GM18505 (cell line): Measurements from ENCODE around the gene MPPED2.

Source experiments
- ATAC-seq: cut with Tn5 transposase; IDR thresholded peaks from one replicate; pipeline ENCODE4 v1.9.1; 2021; ENCODE audit not compliant: unreplicated experiment
- POLR2A ChIP-seq: IDR thresholded peaks from 4 replicates; pipeline ENCODE4 v1.6.1; 2011; ENCODE audit warnings: borderline replicate concordance; ENCODE audit not compliant: insufficient read depth, insufficient read length; ENCODE audit errors: extremely low read depth

MPPED2 gene

DNA sequence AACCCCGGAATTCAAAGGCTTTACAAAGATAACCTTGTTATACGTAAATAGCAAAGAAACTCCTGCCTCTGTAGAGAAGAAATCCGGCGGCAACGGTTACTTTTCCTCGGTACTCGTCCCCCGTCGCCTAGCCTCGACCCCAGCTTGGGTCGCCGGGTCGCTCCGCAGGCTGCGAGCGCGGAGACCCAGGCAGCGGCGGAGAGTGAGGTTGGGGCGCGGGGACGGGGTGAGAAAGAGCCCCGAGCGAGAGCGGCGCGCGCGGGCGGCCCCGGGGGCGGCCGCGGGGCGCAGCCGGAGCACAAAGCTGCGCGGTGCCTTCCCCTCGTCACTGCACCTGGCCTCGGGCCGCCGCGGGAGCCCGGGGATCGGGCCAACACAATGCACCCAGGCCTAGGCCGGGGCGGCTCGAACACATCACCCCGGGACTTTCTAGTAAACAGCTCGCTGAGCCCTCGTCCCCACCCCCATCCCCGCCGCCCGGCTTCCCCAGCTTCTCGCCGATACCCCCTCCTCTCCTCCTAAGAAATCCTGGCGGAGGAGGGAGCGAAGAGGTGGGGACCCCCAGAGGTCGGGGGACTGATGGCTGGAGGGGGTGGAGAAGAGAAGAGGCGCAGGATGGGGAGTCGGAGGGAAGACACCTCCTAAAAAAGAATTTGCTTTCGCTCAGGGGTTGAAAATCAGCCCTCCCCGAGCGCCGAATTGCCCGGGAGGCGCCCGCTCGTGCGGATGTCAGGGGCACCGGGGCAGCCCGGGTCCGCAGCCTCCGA is 845 bp downstream of the MPPED2 start:
- TF ChIP-seq POLR2A = no peak
- no peak for ATAC-seq

DNA sequence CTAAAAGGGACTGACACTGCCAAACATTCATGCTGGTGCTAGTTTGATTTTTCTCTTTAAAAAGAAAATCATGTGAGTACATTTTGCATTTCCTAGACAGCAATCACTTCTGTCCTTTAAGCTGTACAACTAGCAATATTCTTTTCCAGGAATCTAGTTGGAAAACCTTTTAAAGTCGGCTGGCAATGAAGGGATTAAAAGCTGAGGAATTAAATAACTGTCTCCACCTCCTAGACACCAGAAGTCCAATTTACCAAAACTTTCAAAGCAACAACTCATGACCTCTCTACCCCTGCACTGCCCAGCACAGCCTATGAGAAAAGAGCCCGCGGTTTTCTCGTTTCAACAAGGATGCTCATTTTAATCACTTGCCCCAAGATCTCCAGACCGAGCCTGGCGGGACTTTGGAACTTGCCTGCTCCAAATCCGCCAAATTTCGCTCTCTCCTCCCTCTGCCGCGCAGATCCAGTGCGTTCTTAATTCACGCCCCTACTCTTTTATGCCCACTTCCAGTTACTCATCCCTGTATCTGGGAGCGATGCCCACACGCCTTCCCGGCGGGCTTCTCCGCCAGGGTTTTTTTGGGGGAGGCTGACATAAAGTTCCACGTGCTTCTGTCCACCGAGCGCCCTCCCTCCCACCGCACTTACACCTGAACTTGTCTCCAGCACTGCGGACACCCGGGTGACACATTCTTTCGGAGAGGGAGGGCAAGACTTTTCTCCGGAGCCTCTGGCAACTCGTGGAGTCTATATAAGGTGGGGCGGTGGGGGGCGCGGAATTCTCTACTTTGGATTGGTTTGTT is 2.5 kb downstream of the MPPED2 start:
- no peak for TF ChIP-seq POLR2A
- no peak for ATAC-seq

DNA sequence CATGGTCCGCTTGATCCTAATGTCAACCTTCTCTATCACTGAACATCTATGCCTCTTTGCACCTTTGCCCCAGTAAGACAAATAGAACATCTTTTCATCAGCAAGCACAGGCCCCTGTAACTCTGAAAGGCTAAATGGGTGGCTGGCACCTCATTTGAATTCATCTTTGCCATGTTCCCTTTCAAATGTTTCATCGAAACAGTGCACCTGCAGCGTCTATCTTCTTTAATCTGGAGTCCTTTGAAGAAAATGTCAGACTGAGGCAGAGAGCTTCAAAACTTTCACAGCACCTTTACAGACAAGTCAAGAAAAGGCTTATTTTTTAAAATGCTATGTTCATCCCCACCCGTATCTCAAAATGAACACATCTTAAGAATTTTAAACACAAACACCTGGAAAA is 3.4 kb downstream of the MPPED2 start:
- ATAC-seq = no peak

DNA sequence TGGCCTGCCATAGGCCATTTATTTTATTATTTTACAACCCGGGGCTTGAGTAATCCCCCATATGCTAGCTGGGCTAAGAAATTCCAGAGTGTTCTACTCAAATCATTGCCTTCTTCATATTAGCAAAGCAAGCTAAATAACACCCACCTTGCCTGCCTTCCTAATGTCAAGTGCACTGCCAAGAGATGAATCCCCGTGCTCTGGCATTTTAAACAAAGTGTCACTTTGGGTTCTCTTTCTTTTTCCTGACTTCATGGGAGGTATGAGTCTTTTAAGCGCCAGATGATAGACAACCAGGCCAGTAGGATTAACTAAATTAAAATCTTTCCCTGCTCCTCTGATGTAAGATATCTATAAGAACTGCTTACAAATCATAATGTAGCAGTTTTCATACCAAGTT is 4.5 kb downstream of the MPPED2 start:
- no peak for TF ChIP-seq POLR2A
- ATAC-seq = no peak

More for the DNA sequence above, 3.4 kb downstream of the MPPED2 start:
- no peak for TF ChIP-seq POLR2A

DNA sequence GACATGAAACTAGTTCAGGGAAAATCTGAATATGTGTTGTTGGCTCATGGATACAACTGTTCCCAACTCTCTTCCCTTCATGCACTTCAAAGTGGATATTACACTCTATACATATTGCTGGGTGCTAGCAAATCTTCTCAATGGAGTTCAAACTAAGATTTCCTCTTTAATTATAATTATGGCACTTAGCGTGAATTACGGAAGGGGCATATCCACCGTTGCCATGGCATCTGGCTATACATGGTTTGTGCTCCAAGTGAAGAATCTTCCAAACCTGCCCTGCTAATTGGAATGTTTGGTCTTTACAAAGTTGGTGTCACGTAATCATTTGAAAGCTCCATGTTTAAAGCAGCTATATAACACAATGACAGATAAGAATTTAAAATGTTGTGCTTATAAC is 5.6 kb downstream of the MPPED2 start:
- ATAC-seq = no peak
- TF ChIP-seq POLR2A = no peak

DNA sequence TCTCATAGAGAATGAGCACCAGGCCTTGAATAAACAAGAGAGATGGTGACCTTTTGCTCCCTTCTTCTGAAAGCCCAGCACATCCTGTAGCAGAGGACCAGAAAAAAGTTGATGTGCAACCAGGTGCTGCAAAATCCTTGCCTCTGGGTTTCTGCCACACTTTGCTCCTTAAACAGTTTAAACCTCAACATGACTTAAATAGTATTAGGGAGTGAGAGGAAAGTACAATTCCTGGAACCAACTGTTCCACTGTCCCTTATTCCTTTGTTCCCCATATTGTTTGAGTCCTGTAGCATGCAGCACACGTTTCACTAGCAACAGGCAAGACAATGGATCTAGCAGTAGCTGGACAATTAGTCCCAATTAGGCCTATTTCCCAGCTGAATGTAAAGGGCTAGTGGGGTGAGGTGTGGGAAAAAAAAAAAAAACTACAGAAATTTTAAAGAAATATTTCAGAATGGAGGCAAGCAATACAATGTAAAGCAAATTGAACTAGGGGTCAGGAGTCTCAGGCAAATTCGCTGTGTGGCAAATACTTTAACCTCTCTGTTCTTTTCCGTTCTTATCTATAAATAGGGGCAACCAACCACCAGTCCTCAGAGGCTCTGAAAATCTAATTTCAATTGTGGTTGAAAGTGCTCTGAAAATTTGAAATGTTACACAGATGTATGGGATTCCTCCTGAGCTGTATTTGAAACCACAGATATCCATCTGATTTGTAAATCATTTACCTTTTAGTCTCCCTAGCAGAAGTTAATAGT is 6.6 kb downstream of the MPPED2 start:
- TF ChIP-seq POLR2A = no peak
- ATAC-seq = no peak

DNA sequence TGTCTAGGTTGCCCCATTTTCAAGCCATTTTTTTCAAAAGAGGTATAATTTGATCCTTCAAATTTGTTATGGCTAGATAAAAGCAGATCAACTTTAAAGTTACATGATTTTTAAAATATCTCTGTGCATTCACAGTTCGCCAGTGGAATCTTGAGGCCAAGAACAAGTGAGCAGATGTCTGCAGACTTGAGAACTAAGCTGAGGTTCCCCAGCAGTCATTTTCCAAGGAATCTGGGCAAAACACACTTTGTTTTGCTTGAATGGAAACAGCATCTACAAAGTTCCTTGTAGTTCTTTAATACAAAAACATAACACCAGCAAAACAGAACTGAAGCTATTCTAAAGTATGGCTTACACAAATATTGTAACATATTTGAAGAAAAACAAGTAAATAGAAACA is 7.7 kb downstream of the MPPED2 start:
- no peak for ATAC-seq

DNA sequence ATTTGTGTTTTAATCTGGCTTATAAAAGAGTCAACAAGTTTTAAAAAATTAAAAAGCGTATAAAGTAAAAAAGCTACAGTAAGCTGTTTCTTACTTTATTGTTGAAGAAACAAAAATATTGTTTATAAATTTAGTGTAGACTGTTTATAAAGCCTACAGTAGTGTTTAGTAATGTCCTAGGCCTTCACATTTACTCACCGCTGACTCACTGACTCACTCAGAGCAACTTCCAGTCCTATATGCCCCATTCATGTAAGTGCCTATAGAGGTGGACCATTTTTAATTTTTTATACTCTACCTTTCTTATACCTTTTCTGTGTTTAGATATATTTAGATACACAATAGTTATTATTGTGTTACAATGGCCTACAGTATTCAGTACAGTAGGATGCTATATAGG is 12.2 kb downstream of the MPPED2 start:
- no peak for ATAC-seq
- TF ChIP-seq POLR2A = no peak

More for the DNA sequence above, 7.7 kb downstream of the MPPED2 start:
- no peak for TF ChIP-seq POLR2A

DNA sequence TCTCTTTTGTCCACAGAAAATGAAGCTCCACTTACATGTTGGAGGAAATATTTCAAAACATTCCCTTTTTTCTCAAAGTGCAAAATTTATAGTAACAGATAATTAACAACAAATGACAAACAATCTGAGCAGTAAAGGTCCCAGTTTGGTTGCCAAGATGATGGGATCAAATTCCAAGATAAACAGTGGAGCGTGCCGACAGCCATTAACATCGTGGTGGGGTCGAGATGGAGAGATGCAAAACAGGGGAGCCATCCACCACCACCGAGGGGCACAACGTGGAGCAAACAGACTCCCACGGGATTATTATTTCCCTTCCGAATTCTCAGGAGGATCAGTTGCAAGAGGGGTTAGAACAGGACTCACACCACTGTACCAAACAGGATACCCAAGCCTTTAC is 17.2 kb downstream of the MPPED2 start:
- ATAC-seq = no peak
- no peak for TF ChIP-seq POLR2A

DNA sequence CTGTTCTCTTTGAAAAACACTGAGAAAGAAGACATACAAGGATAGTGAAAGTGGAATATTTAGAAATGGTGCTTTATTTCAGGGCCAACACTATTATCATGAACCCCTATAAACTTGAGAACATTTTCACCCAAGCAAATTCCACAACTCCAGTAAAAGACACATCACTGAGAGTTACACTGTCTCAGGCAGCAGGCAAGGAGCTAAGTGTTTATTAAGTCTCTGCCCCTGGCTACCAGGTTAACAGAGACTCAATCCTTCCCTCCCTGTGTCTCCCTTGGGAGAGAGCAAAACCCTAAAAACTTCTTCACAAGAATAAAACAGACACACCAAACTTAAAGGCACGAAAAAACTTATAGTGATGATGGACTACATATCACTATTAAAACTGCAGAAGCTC is 18.5 kb downstream of the MPPED2 start:
- TF ChIP-seq POLR2A = no peak
- ATAC-seq = no peak

DNA sequence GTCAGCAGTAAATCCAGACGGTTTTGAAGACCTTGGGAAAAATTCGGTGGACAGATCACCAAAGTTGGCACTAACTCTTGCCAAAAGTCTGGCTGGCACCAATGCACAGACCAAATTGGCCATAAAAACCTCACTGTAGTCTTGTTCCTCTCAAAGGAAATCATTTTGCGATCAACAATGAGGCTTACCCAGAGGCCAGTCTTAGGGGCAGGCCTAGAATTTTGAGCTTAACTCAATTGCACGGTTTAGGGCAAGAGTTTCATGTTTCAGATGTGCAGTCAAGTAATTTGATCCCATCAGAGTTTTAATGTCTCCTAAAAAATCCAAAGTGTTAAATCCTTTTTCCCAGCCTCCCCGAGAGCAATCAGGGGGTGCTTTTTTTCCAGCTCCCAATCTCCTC is 19.0 kb downstream of the MPPED2 start:
- ATAC-seq = no peak
- TF ChIP-seq POLR2A = no peak

DNA sequence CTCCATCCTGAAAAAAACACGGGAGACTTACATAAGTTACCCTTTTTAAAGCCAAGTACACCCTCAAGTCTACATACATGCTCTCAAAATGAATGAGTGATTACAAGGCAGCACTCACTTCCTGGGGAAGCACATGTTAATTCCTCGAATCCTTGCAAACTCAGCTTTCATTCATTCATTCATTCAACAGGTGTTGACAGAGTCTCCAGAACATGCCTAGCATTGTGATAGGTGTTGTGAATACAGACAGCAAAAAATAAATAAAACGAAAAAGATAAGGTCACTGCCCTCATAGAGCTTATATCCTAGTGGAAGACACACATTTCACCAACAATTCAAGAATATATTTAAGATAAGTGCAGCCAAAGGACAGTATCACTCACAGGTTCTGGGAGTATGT is 19.7 kb downstream of the MPPED2 start:
- TF ChIP-seq POLR2A = no peak
- no peak for ATAC-seq

DNA sequence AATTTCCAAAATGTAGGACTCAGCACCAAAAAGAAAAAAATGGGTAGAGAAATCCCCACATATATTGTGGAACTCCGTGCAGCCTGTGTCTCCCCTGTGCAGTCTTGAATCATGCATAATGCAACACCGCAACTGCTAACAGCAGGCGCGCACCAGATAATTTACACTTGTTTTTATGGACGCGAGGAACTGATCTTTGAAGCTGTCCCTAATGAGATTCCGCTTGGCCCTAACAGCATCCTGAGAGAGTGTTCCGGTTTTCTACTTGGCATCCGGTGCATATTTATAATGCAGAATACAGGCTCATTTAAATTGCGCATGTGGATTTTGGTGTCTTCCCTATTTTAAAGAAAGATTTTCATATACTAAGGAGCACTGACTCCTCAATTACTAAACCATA is 21.1 kb downstream of the MPPED2 start:
- ATAC-seq = no peak
- no peak for TF ChIP-seq POLR2A

DNA sequence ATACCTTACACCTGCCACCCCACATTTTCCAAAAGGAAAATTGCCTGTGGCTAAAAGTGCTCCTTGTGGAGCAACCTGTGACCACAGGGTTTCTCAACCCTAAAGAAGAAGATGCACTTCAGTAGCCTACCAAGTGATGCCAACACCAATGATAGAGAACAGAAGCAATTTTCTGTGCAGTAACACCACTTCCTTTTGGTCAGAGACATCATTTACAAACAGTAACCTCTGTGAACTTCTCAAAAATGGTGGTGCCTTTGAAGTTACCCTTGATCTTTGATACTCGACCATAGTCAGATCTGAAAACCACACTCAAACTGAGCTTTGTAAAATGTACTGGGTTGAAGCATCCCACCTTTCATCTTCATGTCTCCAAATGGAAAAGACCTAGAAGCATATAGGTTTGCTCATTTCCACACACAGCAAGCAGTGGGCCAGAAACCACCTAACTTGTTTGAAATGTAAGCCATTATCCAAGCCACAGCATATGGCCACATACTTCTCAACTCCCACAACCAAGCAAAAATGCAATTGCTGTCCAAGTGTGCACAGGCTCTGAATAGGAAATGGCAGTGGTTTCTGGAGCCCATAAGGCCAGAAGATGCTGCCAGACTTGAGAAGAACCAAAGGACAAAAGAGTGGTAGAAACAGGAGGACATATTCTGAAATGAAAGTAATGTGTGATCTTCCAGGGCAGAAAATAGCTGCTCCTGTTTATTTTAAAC is 24.3 kb downstream of the MPPED2 start:
- no peak for TF ChIP-seq POLR2A
- ATAC-seq = no peak
